ENCODE results near the gene SEMA4A. TPM values are rescaled to one million over a fixed set of nuclear protein-coding genes. Genes with fewer than 3 reads are reported as not detected.
"Not testable (repeated sequence)": the region's sequence is repeated elsewhere in the genome, so short reads cannot be mapped to it uniquely, and the experiment has no call there.

The SEMA4A gene
- total RNA-seq, 1 donor from 2014 or later: 30.7 TPM

GRCh38 chr1:156167536-156167935 lies 14.2 kb downstream of the SEMA4A start:
- Histone ChIP-seq H3K27me3 (no peaks in the 10 kb centered on the region), H3K9me3 (no peaks in the 10 kb centered on the region), H3K4me1 (peaks cover 6% of the 10 kb centered on the region), H3K36me3 (no peaks in the 10 kb centered on the region), H3K27ac (no peak overlapping the region), H3K4me3 (no peak overlapping the region)
- DNase-seq (no peak), ATAC-seq (no peak)
- intact Hi-C loops (cut with DNase I): no loop called here
- no peak for TF ChIP-seq CTCF (IDR thresholded peaks at IDR 0.05)

GRCh38 chr1:156172696-156173470 lies 19.5 kb downstream of the SEMA4A start:
- DNase-seq (no peak), ATAC-seq (no peak)
- TF ChIP-seq CTCF (IDR thresholded peaks at IDR 0.05): no peak
- intact Hi-C loops (cut with DNase I): no loop called here
- Histone ChIP-seq H3K36me3 (peaks cover 5% of the 10 kb centered on the region), H3K4me1 (no peaks in the 10 kb centered on the region), H3K27me3 (no peaks in the 10 kb centered on the region), H3K4me3 (no peak overlapping the region), H3K27ac (no peak overlapping the region), H3K9me3 (no peaks in the 10 kb centered on the region)

- Histone ChIP-seq H3K4me3 (no peak overlapping the region), H3K4me1 (no peaks in the 10 kb centered on the region), H3K27me3 (no peaks in the 10 kb centered on the region), H3K36me3 (peaks cover 5% of the 10 kb centered on the region), H3K9me3 (no peaks in the 10 kb centered on the region), H3K27ac (no peak overlapping the region)
- no peak for TF ChIP-seq CTCF (IDR thresholded peaks at IDR 0.05)
- intact Hi-C loops (cut with DNase I): no loop called here
- DNase-seq (peak; percentile 57), ATAC-seq (no peak)
Measured at GRCh38 chr1:156176610-156177210, 23.3 kb downstream of the SEMA4A start.

- DNase-seq: peak; percentile 44
- no peak for TF ChIP-seq CTCF (IDR thresholded peaks at IDR 0.05)
- intact Hi-C loops (cut with DNase I): no loop called here
Measured at GRCh38 chr1:156177919-156178654, 24.7 kb downstream of the SEMA4A start.

GRCh38 chr1:156180471-156180870 lies 27.1 kb downstream of the SEMA4A start:
- no peak for TF ChIP-seq CTCF (IDR thresholded peaks at IDR 0.05)
- Histone ChIP-seq H3K27me3 (no peaks in the 10 kb centered on the region), H3K27ac (no peak overlapping the region), H3K9me3 (no peaks in the 10 kb centered on the region), H3K4me1 (no peaks in the 10 kb centered on the region), H3K36me3 (no peaks in the 10 kb centered on the region), H3K4me3 (no peak overlapping the region)
- ATAC-seq (no peak), DNase-seq (no peak)
- intact Hi-C loops (cut with DNase I): no loop called here

More at GRCh38 chr1:156177919-156178654, 24.7 kb downstream of the SEMA4A start:
- H3K27me3 ChIP-seq: no peaks in the 10 kb centered on the region
- peaks cover 5% of the 10 kb centered on the region for H3K36me3 ChIP-seq
- H3K27ac ChIP-seq: no peak overlapping the region
- ATAC-seq: no peak
- no peaks in the 10 kb centered on the region for H3K9me3 ChIP-seq
- H3K4me3 ChIP-seq: no peak overlapping the region
- H3K4me1 ChIP-seq: no peaks in the 10 kb centered on the region

GRCh38 chr1:156181391-156181924 lies 28.1 kb downstream of the SEMA4A start:
- peak overlapping the region; percentile 5 for H3K27ac ChIP-seq

GRCh38 chr1:156182010-156182779 lies 28.8 kb downstream of the SEMA4A start:
- ATAC-seq: peak; percentile 27
- H3K4me1 ChIP-seq; H3K9me3 ChIP-seq; H3K4me3 ChIP-seq; H3K36me3 ChIP-seq; DNase-seq; intact Hi-C loops (cut with DNase I); H3K27me3 ChIP-seq; H3K27ac ChIP-seq: not testable (repeated sequence)

More at GRCh38 chr1:156181391-156181924, 28.1 kb downstream of the SEMA4A start:
- H3K27me3 ChIP-seq; intact Hi-C loops (cut with DNase I); H3K4me1 ChIP-seq; H3K4me3 ChIP-seq; ATAC-seq; H3K9me3 ChIP-seq; H3K36me3 ChIP-seq: not testable (repeated sequence)
- peak; percentile 70 for DNase-seq
